ENCODE measurements around the gene NFIA.

Gene NFIA

DNA sequence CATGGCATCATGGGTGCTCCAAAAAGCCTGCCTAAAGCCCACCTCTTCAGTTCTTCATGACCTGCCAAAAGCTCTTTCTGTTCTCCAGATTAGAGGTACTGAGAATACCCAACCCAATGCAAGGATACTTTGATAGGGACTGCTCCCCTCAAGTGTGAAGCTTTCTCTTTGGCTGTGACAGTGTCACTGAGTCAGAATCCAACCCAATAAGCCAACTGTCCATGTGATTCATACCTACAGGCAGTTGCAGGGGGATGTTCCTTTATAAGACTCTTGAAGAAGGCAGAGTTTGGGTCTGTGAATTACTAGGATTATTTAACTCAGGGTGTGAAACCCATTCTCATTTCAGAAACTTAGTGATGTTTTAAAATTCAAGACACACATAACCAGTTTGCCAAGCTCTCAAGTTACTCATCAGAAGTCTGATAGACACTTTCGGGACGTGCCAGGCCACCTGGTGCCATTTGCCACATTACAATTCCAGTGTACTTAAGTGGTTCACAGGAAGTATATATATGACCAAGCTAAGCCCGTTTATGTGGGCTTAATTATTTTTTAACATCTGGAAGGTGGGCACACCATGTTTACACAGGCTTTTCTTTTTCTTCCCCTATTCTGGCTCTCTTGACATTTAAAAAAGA is 265.8 kb downstream of the NFIA start:
- DNase-seq: no peak

DNA sequence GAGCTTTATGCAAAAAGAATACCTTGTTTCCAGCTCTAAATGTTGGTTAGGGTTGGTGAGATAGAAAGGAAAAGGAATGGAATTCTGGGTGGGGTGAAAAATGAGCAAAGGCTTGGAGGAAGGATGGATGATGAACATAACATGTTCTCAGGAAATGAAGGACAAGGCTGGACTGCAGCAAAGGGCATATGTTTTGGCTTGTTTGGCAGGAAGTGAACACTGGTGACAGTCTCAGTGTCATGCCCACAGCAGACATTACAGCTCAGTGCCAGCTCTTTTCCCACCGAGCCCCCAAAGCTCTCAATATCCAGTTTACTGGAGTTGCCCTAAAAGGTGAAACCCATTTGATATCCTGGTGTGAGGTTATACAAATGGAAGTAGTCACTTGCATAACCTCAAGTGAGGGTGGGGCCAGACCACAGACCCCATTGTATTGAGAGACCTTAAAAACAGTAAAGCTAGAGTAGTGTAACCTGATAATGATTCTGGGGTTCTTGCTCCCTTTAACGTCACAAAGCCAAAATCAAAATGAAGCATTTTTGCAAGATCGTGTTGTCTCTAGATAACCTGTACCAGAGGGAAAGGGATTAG is 270.6 kb downstream of the NFIA start:
- DNase-seq: no peak

DNA sequence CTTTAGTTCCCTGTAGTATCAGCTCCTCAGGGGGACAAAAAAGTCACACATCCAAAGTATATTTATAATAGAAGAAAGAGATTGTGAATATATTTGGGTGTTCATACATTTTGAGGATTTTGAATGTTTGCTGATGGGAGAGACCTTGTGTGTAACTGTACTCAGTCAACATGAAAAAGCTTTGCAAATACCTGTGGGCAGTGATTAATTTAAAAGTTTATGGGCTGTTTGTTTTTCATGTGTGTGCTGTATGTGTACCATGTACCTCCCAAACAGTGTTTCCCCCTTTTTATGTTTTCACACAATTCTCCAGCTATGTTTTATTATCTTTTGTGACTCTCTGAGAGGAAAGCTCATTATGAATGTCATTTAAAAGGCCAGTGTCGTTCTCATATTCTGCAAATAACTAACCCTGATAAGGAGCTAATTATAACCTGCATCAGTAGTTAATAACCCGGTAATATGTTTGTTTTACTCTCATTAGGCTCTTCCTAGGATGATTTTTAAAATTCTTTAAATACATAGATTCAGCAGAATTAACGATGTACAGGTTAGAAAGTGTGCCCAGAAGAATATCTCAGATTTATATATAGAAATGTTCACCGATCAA is 271.5 kb downstream of the NFIA start:
- no peak for DNase-seq

DNA sequence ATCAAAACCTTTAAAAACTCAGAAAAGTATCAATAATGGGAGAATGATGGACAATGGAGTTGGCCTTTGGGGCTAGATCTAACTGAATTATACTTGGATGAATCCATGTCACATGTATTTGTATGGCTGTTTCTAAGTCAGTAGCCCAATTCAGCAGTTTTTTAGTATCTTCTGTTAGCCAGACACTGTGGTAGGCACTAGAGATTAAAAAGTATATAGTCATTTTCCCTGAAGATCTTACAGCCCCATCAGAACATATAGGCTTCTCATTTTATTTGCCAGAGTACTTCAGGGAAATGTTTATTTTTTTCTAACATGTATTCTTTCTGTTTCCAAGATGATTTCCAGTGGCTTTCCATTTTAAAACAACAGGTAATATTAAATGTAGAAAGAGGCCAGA is 273.7 kb downstream of the NFIA start:
- DNase-seq: no peak

DNA sequence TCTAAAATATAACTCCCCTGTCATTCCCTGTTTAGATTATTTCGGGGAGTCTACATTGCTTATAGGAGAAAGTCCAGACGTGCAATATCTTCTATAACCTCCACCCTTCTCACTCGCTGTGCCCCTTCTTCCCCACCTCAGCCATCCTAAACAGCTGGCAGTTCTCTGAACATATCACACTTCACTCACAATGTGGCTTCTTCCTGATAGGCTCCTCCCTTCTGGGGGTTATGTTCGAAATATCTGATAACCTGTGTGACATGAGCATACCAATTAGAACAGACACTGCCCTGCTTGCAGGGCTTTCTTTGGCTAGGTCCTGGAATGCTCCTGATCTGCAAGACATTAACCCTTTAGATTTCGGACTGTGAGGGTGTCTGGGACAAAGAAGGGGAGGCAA is 274.6 kb downstream of the NFIA start:
- DNase-seq: no peak

DNA sequence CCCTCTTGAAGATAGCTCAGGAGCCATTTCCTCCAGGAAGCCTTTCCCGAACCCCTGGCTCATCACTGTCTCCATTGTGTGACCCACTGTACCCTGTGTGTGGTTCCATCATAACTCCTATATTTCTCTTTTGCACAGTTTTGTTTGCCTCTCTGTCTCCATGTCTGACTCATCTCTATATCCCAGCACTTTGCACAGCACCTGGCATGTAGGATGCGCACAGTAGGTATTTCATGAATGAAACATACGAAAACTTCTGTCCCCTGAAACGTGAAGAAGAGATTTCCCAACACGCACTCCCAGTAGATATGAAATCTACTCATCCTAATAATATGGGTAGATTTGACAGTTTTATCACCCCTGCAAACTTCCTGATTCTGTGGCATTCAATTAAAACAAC is 275.2 kb downstream of the NFIA start:
- DNase-seq: no peak

DNA sequence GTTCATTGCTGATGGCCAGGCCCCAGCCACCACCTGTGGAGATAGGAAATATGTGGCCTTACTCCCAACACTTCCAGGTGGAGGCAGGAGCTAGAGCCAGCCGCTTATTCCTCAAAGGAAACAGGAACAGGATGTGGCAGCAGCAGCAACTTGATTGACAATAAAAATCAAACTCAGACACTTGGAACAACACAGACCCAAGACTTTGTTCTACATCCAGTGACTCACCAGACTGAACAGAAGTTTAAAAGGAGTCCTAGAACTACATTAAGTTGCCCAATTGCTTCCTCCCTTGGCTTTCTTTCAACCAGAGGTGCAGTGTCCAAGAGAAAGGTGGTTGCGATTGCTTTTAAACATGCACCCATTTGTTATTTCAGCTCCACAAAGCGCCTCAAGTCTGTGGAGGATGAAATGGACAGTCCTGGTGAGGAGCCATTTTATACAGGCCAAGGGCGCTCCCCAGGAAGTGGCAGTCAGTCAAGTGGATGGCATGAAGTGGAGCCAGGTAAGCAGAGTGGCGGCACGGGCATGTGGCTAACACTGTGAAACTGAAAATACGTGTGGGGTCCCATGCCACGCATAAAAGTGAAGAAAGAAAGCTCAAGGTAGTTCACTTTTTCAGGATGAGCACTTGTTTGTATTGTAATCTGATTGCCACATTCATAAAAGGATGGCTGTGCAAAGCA is 276.6 kb downstream of the NFIA start:
- DNase-seq: no peak

DNA sequence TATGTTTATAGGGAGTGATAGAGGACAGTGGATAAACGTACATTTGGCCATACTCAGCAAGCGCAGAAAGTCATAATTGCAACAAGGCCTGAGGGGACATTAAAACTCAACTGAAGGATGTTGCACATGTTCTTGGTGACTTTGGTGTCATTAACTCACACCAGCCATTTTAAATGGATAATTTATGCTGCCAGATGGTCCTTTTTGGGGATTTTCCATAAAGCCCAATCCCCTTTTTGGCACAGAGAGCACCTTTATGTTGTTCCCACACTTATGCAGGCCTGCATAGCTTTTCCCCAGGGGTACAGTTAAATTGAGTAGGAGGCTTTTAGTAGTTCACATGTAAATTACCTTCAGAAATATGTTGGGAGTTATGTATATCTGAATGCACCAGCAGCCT is 279.6 kb downstream of the NFIA start:
- no peak for DNase-seq

DNA sequence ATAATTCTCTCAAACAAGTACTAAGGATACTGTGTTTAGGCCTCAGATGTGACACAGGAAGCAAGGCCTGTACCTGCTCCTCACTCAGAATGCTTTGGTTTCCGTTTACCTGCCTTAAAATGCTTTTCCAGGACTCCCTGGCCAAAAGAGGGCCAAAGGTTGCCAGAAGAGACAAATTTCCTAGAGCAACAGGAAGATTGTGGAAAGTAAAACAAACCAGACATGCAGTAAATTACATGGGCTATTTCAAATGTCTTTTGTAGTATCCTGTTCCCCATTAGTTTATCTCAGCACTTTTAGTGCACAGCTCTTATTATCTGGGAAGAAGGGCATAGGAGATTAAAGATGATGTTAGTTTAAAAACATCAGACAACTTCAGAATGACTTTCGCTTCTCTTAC is 280.0 kb downstream of the NFIA start:
- no peak for DNase-seq

DNA sequence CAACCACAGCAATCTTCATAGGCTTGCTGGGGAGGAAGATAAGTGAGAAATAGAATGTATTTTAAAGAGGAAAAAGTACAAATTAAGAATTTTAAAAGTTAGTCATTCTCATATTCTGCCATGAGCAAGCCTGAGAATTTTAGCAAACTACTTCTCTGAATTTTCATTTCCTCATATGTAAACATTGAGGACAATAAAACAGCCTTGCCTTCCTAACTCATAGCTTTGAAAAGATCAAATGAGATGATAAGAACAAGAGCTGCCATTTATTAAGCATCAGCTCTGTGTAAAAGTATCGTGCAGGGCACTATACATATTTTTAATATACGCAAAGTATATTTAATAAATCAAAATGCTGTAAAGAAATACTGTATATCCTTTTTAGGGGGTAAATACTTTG is 286.0 kb downstream of the NFIA start:
- DNase-seq: no peak

DNA sequence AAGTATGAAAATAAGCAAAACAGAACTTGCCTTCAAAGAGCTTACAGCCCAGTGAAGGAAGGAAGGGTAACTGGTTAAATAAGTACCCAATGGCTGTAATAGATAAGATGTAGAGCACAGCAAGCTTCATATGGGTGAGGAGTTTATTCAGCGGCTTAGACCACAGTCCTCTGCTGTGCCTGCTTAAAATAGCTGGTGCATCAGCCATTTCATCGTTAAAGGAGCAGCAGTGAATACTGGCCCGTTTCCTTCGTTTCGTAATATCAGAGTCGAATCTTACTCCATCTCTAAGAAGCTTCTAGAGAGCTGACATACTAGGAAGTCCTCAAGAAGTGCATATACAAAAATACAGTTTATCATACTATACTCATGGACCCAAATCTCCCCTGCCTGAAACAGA is 286.5 kb downstream of the NFIA start:
- DNase-seq: no peak

DNA sequence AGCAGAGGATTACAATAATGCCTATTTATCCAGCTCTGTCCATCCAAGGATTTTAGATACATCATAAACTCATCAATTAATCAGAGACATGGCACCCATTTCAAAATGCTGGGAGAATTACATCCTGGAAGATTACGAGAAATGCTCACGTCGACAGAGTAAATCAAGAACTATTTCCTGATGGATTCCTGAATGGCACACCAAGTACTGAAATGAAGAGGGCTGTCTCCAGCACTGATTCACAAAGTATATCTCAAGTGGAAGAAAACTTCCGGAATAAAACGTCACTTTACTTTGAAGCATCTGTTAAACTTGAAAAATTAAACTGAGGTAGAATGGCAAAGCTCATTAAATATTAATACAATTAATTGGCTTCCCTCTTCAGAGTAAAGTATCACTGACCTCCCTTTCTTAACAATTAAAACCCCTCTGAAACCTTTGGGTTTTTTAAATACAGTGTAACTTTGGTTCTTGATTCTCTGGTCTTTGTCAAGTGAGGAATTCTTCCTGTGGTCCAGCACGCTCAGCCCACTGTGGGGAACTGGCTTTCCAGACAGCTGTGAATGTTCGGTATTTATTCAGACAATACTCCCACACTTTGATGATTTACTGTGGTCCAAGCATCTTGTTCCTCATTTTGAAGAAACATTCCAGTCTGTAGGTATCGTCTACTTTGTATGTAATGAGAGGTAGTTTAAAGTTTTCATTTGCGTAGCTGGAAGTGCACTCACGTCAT is 288.0 kb downstream of the NFIA start:
- DNase-seq: no peak

DNA sequence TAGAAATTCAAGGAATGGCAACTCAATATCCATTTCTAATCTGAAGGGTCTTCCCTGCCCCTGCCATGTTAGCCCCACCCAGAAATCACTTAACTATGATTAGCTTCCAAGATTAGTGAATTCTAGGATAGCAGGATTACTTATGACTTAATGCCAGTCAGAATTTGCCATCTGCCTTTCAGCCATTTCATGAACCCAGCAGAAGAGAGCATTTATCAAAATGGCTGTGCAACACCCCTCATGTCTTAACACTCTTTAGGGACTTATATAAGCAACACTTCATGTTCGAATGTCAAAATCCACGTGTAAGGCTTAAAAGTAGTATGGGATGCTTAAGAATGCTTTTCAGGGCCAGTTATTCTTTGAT is 288.5 kb downstream of the NFIA start:
- DNase-seq: no peak

DNA sequence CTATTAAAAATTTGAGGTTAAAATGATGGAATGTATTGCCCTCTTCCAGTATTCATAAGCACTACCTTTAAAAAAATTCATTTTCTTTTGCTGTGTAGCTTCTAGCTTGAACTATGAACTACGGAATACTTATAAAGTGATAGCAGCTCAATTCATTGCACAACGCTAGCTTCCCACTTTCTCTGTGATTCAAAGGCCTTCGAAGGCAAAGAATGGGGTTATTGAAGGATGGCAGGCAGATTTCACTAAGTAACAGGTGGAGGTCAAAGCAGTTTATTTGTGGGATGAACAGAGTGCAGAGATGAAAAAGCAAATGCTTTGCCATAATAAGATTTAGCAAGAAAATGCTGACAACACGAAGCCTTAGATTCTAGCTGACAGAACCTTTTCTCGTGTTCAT is 290.6 kb downstream of the NFIA start:
- no peak for DNase-seq

DNA sequence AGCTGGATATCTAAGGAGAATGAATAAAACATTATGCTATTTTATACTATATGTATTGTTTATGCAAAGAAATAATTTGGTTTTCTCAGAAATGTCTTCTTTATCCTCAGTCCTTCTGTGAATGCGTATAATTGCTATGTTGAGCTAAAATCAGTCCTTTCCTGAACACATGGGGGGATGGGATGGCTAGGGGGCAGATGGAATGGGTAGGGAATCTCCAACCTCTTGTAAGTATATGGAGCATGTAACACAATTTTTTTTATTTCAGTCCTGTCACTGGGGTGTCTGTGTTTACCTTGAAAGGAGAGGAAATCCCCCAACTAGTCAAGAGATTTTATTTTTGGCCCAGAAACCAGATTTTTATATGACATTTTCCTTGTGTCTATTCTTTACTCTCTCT is 291.8 kb downstream of the NFIA start:
- no peak for DNase-seq

DNA sequence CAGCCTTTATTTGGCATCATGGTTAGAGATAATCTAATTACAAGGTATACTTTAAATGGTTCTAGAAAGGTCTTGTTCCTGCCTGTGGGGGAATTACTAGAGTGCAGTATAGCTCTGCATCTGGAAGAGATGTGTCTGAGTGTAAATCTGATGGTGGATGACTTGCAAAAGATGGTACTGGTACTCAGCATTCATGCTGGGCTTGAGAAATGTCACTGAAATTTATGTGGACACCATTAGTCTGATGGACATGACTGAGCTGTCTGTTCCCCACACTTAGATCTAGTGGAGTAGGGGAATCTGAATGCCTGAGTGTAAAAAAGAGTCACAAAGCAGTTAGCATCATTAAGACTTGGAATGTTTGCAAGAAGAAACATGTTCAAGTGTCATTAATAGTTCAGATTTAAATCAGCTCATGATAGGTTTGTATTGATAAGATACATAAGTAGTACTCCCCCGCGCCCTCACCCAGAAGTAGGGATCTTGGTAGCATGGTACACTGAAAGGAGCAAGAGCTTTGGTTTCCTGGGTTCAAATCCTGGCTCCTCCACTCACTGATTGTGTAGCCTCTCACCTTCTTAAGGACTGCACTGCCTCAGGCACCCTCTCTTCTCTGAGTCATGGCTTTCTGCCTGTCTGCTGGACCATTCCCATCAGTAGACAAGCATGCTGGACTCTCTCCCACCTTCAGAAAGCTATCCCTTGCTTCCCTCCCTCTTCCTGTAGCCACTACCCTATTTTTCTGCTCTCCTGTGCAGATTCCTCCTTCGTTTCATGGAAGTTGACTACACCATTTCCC is 292.9 kb downstream of the NFIA start:
- DNase-seq: no peak

DNA sequence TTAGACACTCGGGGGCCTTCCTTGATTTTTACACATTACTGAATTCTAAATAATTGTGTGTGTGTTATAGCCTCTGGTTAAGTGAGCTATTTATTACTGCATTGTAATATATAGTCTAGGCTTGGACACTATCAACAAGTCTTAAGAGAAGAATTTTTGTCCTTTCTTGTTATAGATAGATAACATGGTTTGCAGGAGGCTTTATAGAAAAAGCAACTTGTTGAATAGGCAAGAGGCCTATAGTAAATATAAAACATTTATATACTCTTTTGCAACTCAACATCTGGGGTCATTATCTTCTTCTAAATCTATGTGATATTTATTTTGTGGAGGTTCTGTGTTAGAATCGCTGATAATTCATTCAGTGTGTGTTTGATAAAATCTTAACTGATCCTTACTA is 293.8 kb downstream of the NFIA start:
- DNase-seq: no peak

DNA sequence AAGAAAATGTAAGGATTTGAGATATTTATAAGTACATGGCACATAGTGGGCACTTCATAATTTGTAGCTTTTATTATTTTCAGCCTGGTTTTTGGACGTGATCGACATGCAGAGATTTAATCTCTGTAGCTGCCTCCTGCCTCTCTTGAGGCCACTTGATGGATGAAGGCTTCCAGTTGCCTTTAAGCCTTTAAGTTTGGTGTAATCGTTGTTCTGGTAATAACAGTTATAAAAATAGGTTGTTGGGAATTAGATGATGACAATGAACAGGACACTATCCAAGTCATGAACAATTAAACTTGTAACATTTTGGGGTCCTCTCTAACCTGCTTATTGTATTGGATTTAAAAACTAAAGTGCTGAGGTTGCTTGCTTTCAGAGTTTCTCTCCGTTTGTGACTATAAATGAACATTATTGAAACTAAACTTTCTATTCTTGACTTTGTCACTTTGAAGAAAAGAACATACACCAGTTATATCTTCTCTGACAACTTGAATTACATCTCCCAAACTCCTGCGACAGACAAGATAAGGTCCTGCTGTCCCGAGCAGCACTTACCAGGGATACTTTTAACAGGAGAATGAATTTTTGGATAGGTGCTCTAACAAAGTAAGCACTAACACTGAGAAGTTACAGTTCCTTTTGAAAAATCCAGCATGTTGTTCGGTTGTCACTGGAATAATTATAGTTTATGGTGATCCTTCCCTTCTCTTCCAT is 295.0 kb downstream of the NFIA start:
- no peak for DNase-seq

DNA sequence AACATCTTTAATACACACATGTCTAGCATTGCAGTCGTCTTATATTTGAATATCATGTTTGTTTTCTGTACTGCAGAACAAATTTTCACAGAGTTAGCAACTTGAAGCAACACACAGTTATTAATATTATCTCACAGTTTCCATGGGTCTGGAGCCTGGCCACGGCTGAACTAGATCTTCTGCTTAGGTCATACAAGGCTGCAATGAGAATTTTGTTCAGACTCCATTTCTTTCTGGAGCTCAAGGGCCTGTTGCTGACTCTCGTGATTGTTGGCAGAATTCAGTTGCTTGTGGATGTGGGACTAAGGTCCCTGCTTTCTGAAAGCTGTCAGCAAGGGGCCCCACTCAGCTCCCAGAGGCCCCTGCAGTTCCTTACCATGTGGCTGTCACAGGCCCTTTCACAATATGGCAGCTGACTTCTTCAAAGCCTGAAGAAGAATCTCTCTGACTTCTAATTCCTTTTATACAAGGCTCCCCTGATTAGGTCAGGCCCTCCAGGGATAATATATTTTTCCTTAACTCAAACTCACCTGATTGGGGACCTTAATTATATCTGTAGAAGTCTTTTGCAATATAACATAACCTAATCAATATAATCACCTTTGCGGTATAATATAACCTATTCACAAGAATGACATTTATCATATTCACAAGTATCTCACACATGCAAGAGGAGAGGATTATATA is 296.3 kb downstream of the NFIA start:
- DNase-seq: no peak

DNA sequence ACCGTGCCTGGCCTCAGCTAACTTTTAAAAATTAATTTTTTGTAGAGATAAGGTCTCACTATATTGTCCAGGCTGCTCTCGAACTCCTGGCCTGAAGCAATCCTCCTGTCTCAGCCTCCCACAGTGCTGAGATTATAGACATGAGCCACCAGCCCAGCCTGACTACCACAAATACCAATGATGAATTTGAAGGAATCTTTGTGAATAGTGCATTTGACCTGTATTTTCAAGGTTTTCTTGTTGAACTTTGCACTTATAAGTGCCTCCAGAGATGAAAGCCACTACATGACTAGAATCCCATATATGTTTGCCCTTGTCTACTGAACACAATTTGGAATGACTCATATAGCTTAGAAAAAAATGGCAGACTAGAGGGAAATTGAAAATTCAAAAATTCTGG is 297.3 kb downstream of the NFIA start:
- no peak for DNase-seq

DNA sequence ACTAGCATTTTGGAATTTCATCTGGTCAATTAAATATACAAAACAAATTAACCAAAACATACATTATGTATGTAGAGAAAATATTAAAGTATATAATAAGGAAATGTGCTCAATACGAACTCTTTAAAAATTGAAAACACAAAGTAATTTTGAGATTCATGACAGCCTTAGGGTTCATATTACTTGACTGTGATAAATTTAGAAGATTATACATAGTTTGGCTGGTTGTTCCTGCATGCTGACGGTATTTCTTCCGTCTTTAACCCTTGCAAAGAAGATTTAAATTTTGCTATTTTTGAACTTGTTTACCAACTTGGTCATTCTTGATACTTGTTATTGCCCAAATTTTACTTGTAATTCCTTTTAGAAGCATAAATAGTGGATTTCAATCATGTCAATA is 298.2 kb downstream of the NFIA start:
- no peak for DNase-seq

DNA sequence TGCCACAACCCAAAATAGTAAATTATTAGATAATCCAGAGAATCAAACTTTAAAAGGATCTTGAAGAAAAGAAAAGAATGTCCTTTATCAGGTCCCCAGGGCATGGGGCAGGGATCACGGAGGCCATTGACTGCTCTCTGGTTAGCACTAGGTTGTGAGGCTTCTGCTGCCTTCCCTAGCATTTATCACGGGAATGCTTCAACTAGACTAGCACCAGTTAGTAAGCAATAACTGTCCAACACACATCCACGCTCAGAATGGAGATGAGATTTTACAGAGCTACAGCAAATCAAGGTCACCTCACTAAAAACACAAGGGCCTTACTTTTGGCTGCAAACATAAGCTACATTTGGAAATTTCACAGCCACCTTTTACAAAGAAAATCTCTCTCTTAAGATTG is 304.0 kb downstream of the NFIA start:
- DNase-seq: no peak

All from CD4-positive, alpha-beta T cell treated with Interleukin-10 for 1 hour (primary cell).